ENCODE measurements around the gene AMTN. TPM values are rescaled to one million over a fixed set of nuclear protein-coding genes. Genes with fewer than 3 reads are reported as not detected.
"Not testable (repeated sequence)": the region's sequence is repeated elsewhere in the genome, so short reads cannot be mapped to it uniquely, and the experiment has no call there.

Gene AMTN
- total RNA-seq, 6 experiments from 2014 or later = not detected

GRCh38 chr4:70496231-70496630 is 22.1 kb upstream of the AMTN start:
- Histone ChIP-seq H3K27ac (no peak overlapping the region), H3K27me3 (no peaks in the 10 kb centered on the region), H3K4me1 (no peaks in the 10 kb centered on the region), H3K36me3 (no peaks in the 10 kb centered on the region), H3K9me3 (no peaks in the 10 kb centered on the region), H3K4me3 (no peak overlapping the region)
- intact Hi-C loops (cut with DNase I) = no loop called here
- DNase-seq = no peak
- WGBS (ENCODE audit: insufficient coverage, low coverage, low lambda C conversion rate, missing lambda C conversion rate) = 46% methylated on average over 6 of the region's 6 CpGs
- ATAC-seq = no peak
- TF ChIP-seq CTCF (IDR thresholded peaks at IDR 0.05) = no peak
- no peak for TF ChIP-seq POLR2A (IDR thresholded peaks at IDR 0.05)

GRCh38 chr4:70501838-70502237 is 16.5 kb upstream of the AMTN start:
- DNase-seq; H3K36me3 ChIP-seq; ATAC-seq; intact Hi-C loops (cut with DNase I); H3K4me3 ChIP-seq; H3K4me1 ChIP-seq; H3K9me3 ChIP-seq; H3K27me3 ChIP-seq; H3K27ac ChIP-seq: not testable (repeated sequence)
- WGBS (ENCODE audit: insufficient coverage, low coverage, low lambda C conversion rate, missing lambda C conversion rate) = 84% methylated on average over 7 of the region's 8 CpGs

GRCh38 chr4:70504733-70505132 is 13.6 kb upstream of the AMTN start:
- Histone ChIP-seq H3K9me3 (no peaks in the 10 kb centered on the region), H3K27ac (no peak overlapping the region), H3K4me1 (no peaks in the 10 kb centered on the region), H3K27me3 (no peaks in the 10 kb centered on the region), H3K4me3 (no peak overlapping the region), H3K36me3 (no peaks in the 10 kb centered on the region)
- TF ChIP-seq POLR2A (IDR thresholded peaks at IDR 0.05) = no peak
- TF ChIP-seq CTCF (IDR thresholded peaks at IDR 0.05) = no peak
- WGBS (ENCODE audit: insufficient coverage, low coverage, low lambda C conversion rate, missing lambda C conversion rate) = 33% methylated on average over 4 of the region's 4 CpGs
- ATAC-seq = no peak
- no peak for DNase-seq
- intact Hi-C loops (cut with DNase I) = no loop called here

GRCh38 chr4:70505151-70505748 is 13.1 kb upstream of the AMTN start:
- Histone ChIP-seq H3K27ac (no peak overlapping the region), H3K4me3 (no peak overlapping the region), H3K9me3 (no peaks in the 10 kb centered on the region), H3K27me3 (no peaks in the 10 kb centered on the region), H3K4me1 (no peaks in the 10 kb centered on the region), H3K36me3 (no peaks in the 10 kb centered on the region)
- intact Hi-C loops (cut with DNase I) = no loop called here
- DNase-seq = peak; percentile 52 to 73 (median 62)
- ATAC-seq = peak; percentile 90 to 93 (median 93)
- WGBS (ENCODE audit: insufficient coverage, low coverage, low lambda C conversion rate, missing lambda C conversion rate) = under 1% methylated on average over 7 of the region's 7 CpGs
- TF ChIP-seq POLR2A (IDR thresholded peaks at IDR 0.05) = no peak
- TF ChIP-seq CTCF (IDR thresholded peaks at IDR 0.05) = peak; percentile 75 to 96 (median 90)

GRCh38 chr4:70508801-70509200 is 9.6 kb upstream of the AMTN start:
- no peak overlapping the region for H3K4me3 ChIP-seq
- 18% methylated on average over 1 of the region's 1 CpG for WGBS (ENCODE audit: insufficient coverage, low coverage, low lambda C conversion rate, missing lambda C conversion rate)
- no peaks in the 10 kb centered on the region for H3K4me1 ChIP-seq
- no peak overlapping the region for H3K27ac ChIP-seq
- no peaks in the 10 kb centered on the region for H3K36me3 ChIP-seq
- DNase-seq (no peak), ATAC-seq (no peak)
- TF ChIP-seq CTCF (IDR thresholded peaks at IDR 0.05) (no peak), POLR2A (IDR thresholded peaks at IDR 0.05) (no peak)
- no peaks in the 10 kb centered on the region for H3K9me3 ChIP-seq
- intact Hi-C loops (cut with DNase I) = no loop called here
- H3K27me3 ChIP-seq = no peaks in the 10 kb centered on the region

Measured in right lobe of liver (tissue), 6 donors.